Left lung (tissue), 10 donors: ENCODE measurements around the gene OPN1SW. TPM values are rescaled to one million over a fixed set of nuclear protein-coding genes. Genes with fewer than 3 reads are reported as not detected.
A peak's percentile ranks its signal among the peaks of the same experiment; 100 is the strongest.

ENCODE experiments used
- ATAC-seq: fragments of 200-7000 bp; cut with Tn5 transposase; one replicate; pipeline ENCODE4 v1.9.1; 2020; ENCODE audit warnings: moderate library complexity
- DNase-seq, 4 donors: peaks; one replicate each; pipeline ENCODE4 v3.0.0-alpha.2; 2013 to 2020
- H3K27ac ChIP-seq, 2 donors: fragments of 200-600 bp; sonication (generic) in 1 of 2; one replicate each; pipeline versions ENCODE4 v1.5.0 to v1.8.0; 2020 to 2021
- H3K27me3 ChIP-seq, 2 donors: fragments of 200-600 bp; sonication (generic) in 1 of 2; one replicate each; pipeline versions ENCODE4 v1.5.0 to v1.8.0; 2020 to 2021
- H3K36me3 ChIP-seq, 2 donors: fragments of 200-600 bp; sonication (generic) in 1 of 2; one replicate each; pipeline versions ENCODE4 v1.5.0 to v1.8.0; 2020 to 2021
- H3K4me1 ChIP-seq, 2 donors: fragments of 200-600 bp; one replicate each; pipeline ENCODE4 v1.8.0; 2021
- H3K4me3 ChIP-seq, 2 donors: fragments of 200-600 bp; sonication (generic) in 1 of 2; one replicate each; pipeline versions ENCODE4 v1.5.0 to v1.8.0; 2020 to 2021; ENCODE audit warnings: mild to moderate bottlenecking in 1 of 2
- H3K9me3 ChIP-seq, 2 donors: fragments of 200-600 bp; sonication (generic) in 1 of 2; one replicate each; pipeline versions ENCODE4 v1.5.0 to v1.8.0; 2020 to 2021
- CTCF ChIP-seq, 2 donors: fragments of 200-600 bp; sonication (generic) in 1 of 2; IDR thresholded peaks; one replicate each; pipeline versions ENCODE4 v1.5.0 to v1.8.0; 2021; ENCODE audit warnings: antibody characterized with exemption in 2 of 2
- intact Hi-C, 2 donors: fragments of 100-400 bp; cut with DNase I; formaldehyde crosslinking; loops; one replicate each; pipeline versions ENCODE4 v1.11.2 to v1.14.2; 2022
- polyA plus RNA-seq, 6 donors: library from polyadenylated mRNA; unstranded; fragments of 120-200 nt; gene quantifications; one replicate each; pipeline ENCODE4 v1.2.1, GENCODE V29; 2013; ENCODE audit not compliant: insufficient read length in 6 of 6
- total RNA-seq, 2 donors: library from RNA; stranded (reverse); fragmentation: NEBNext Ultra II Directional; extraction: Animal tissue kit (Norgen Biotek cat#: 25700); gene quantifications; one replicate each; pipeline ENCODE4 v1.2.1, GENCODE V29; 2021
- donor health status: DM: no; HTN: yes; CAD: no.
- donor health status: DM: no; HTN: no; CAD: no.

OPN1SW gene
- total and polyA plus RNA-seq, 8 donors = 1.2 to 2.3 (median 1.7) TPM; not detected in 2

GRCh38 chr7:128743112-128743772 is 32.4 kb downstream of the OPN1SW start:
- intact Hi-C loops = no loop called here
- H3K36me3 ChIP-seq = peaks cover 0 to 7% of the 10 kb centered on the region in 2 donors
- H3K27me3 ChIP-seq = no peaks in the 10 kb centered on the region
- ATAC-seq (no peak), DNase-seq (peak in 1 of 4 donors; percentile 56)
- TF ChIP-seq CTCF (IDR thresholded peaks at IDR 0.05) = no peak
- no peaks in the 10 kb centered on the region for H3K9me3 ChIP-seq
- no peak overlapping the region for H3K4me3 ChIP-seq
- H3K4me1 ChIP-seq = peaks cover 22 to 62% of the 10 kb centered on the region in 2 donors
- H3K27ac ChIP-seq = peak overlapping the region in 1 of 2 donors; percentile 13

GRCh38 chr7:128742206-128742605 is 33.4 kb downstream of the OPN1SW start:
- H3K4me1 ChIP-seq = peaks cover 22 to 65% of the 10 kb centered on the region in 2 donors
- ATAC-seq = no peak
- peak overlapping the region in 1 of 2 donors; percentile 89 for H3K4me3 ChIP-seq
- H3K27me3 ChIP-seq = no peaks in the 10 kb centered on the region
- no peaks in the 10 kb centered on the region for H3K36me3 ChIP-seq
- no peak for TF ChIP-seq CTCF (IDR thresholded peaks at IDR 0.05)
- intact Hi-C loops = no loop called here
- no peaks in the 10 kb centered on the region for H3K9me3 ChIP-seq
- H3K27ac ChIP-seq = no peak overlapping the region
- no peak for DNase-seq

- no peak for ATAC-seq
- H3K4me3 ChIP-seq = peak overlapping the region in 1 of 2 donors; percentile 89
- H3K9me3 ChIP-seq = no peaks in the 10 kb centered on the region
- H3K36me3 ChIP-seq = no peaks in the 10 kb centered on the region
- no peak overlapping the region for H3K27ac ChIP-seq
- H3K27me3 ChIP-seq = no peaks in the 10 kb centered on the region
- H3K4me1 ChIP-seq = peaks cover 22 to 65% of the 10 kb centered on the region in 2 donors
- TF ChIP-seq CTCF (IDR thresholded peaks at IDR 0.05) = no peak
- no peak for DNase-seq
- intact Hi-C loops = no loop called here
Observed at GRCh38 chr7:128741491-128741890, 34.1 kb downstream of the OPN1SW start.

- Histone ChIP-seq H3K4me3 (peak overlapping the region; percentile 70 to 89), H3K36me3 (no peaks in the 10 kb centered on the region), H3K9me3 (no peaks in the 10 kb centered on the region), H3K4me1 (peaks cover 22 to 65% of the 10 kb centered on the region in 2 donors), H3K27me3 (no peaks in the 10 kb centered on the region), H3K27ac (peak overlapping the region in 1 of 2 donors; percentile 95)
- no peak for TF ChIP-seq CTCF (IDR thresholded peaks at IDR 0.05)
- DNase-seq (no peak), ATAC-seq (no peak)
- intact Hi-C loops = no loop called here
Observed at GRCh38 chr7:128740996-128741395, 34.6 kb downstream of the OPN1SW start.

- Histone ChIP-seq H3K4me1 (peaks cover 22 to 59% of the 10 kb centered on the region in 2 donors), H3K9me3 (no peaks in the 10 kb centered on the region), H3K36me3 (no peaks in the 10 kb centered on the region), H3K4me3 (peak overlapping the region; percentile 70 to 89), H3K27ac (peak overlapping the region; percentile 87 to 95), H3K27me3 (no peaks in the 10 kb centered on the region)
- intact Hi-C loops = no loop called here
- DNase-seq (no peak), ATAC-seq (no peak)
- no peak for TF ChIP-seq CTCF (IDR thresholded peaks at IDR 0.05)
Observed at GRCh38 chr7:128739990-128740682, 35.5 kb downstream of the OPN1SW start.
